PFSK-1 (cell line): ENCODE data around the gene ARHGAP9.

Source experiments
- FOXP2 ChIP-seq: optimal IDR thresholded peaks from 2 replicates; pipeline ENCODE3; 2011; ENCODE audit warnings: borderline replicate concordance, control low read depth, inconsistent platforms; ENCODE audit not compliant: insufficient read depth; ENCODE audit errors: extremely low read length, extremely low read depth
- POLR2AphosphoS5 ChIP-seq: IDR thresholded peaks from 2 replicates; pipeline ENCODE4 v1.6.1; 2012; ENCODE audit warnings: low read depth, mild to moderate bottlenecking, control low read depth, low read length, moderate library complexity
- SIN3A ChIP-seq: IDR thresholded peaks from 2 replicates; pipeline ENCODE4 v1.6.1; 2012; ENCODE audit warnings: mild to moderate bottlenecking, low read length, moderate library complexity, borderline replicate concordance; ENCODE audit not compliant: insufficient read depth
- TAF1 ChIP-seq: IDR thresholded peaks from 2 replicates; pipeline ENCODE4 v1.6.1; 2012; ENCODE audit warnings: low read length, control low read depth, borderline replicate concordance; ENCODE audit not compliant: insufficient read depth
- TF ChIP-seq, protein P1 (sequence below), 2 experiments: IDR thresholded peaks; 2 replicates each; pipeline versions ENCODE4 v1.6.1 to v1.8.0; 2011 to 2012; ENCODE audit warnings: low read depth in 2 of 2, low read length in 2 of 2, control low read depth in 1 of 2, inconsistent platforms in 1 of 2, mild to moderate bottlenecking in 1 of 2, moderate library complexity in 1 of 2; ENCODE audit not compliant: insufficient read depth in 1 of 2

Gene ARHGAP9

GRCh38 chr12:57431654-57432188 lies 47.9 kb downstream of the ARHGAP9 start:
- TF ChIP-seq POLR2AphosphoS5: no peak
- TF ChIP-seq FOXP2: no peak
- no peak for TF ChIP-seq TAF1
- TF ChIP-seq, protein P1, sequence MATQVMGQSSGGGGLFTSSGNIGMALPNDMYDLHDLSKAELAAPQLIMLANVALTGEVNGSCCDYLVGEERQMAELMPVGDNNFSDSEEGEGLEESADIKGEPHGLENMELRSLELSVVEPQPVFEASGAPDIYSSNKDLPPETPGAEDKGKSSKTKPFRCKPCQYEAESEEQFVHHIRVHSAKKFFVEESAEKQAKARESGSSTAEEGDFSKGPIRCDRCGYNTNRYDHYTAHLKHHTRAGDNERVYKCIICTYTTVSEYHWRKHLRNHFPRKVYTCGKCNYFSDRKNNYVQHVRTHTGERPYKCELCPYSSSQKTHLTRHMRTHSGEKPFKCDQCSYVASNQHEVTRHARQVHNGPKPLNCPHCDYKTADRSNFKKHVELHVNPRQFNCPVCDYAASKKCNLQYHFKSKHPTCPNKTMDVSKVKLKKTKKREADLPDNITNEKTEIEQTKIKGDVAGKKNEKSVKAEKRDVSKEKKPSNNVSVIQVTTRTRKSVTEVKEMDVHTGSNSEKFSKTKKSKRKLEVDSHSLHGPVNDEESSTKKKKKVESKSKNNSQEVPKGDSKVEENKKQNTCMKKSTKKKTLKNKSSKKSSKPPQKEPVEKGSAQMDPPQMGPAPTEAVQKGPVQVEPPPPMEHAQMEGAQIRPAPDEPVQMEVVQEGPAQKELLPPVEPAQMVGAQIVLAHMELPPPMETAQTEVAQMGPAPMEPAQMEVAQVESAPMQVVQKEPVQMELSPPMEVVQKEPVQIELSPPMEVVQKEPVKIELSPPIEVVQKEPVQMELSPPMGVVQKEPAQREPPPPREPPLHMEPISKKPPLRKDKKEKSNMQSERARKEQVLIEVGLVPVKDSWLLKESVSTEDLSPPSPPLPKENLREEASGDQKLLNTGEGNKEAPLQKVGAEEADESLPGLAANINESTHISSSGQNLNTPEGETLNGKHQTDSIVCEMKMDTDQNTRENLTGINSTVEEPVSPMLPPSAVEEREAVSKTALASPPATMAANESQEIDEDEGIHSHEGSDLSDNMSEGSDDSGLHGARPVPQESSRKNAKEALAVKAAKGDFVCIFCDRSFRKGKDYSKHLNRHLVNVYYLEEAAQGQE (IDR thresholded peaks at IDR 0.05; ENCODE audit: insufficient read depth in 1 of 2, low read depth in 2 of 2, low read length in 2 of 2): no peak
- no peak for TF ChIP-seq SIN3A

DNA sequence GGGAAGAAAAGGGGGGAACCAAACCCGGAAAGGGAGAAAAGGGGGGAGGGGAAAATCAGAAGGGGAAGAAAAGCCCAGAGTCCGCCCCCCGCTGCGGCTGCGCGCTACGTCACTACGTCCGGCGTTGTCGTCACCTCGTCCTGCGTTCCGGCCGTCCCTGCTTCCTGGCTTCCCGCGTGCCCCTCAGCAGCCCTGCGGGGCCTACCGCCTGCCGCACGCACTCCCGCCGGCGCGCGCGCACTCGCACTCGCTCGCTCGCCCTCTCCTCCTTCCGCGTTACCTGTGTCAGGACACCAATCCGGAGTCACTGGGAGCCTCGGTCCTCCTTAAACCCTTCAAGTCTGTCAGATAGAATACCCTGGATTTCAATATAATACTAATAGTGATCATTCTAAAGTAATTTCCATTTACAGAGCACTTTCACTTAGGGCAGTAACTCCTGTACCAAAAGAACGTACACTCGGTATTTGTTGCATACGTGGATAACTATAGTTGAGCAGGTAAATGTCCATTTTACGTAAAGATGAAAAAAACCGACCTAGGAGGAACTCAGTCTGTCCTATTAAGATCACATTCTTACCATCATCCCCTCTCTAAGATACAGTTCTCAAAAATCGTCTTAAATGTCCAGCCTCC lies 48.6 kb downstream of the ARHGAP9 start, which contains the start of gene R3HDM2:
Gene R3HDM2 (minus strand): TSS at position 113 of the 636 bp plus-strand sequence. CDS start 120,615 bp downstream, outside the sequence.
- peak; percentile 86; the same call in 1 of the 2 replicates for TF ChIP-seq TAF1
- TF ChIP-seq, protein P1 (IDR thresholded peaks at IDR 0.05; ENCODE audit: insufficient read depth in 1 of 2, low read depth in 2 of 2, low read length in 2 of 2): 0 out of 4 replicates have a peak, but pooled peaks of 1 of the 2 experiments have one; percentile 24
- TF ChIP-seq SIN3A: no peak
- TF ChIP-seq POLR2AphosphoS5: peak; percentile 96
- TF ChIP-seq FOXP2: peak; percentile 96

DNA sequence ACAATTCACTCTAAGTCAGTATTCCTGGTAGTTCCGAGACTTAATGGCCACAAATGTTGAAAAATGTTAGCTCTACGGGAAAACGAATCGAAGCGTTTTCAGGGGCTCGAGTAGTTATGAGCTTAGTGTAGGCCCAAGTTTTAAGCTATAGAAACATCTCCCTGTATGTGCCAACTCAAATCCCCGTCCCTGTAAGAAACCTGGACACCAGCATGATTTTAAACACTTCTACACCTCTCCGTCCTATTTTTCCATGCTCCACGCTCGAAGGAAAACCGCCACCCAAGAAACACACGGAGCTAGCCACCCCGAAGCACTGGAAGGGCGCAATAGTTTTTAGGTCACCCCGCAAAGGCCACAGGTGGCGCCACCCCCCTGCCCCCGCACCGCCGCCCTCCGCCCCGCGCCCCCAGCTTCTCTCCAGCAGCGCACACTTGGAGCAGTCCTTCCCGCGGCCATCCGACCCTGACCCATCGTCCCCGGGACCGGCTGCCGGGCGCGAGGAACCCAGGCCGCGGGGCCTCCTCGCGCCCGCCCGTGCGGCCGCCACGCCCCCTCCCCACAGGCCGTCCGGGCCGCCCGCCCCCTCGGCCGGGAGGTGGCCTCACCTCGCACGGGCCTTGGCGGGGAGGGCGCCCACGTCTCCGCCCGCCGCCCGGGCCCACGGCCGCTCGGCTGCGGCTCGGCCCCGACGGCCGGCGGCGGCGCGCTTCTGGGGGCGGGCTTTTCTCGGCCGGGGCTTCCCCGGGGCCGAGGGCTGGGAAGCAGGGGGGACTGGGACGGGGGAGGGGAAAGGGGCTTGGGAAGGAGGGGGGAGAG lies 49.3 kb downstream of the ARHGAP9 start:
- TF ChIP-seq TAF1 (no peak), FOXP2 (no peak), SIN3A (0 out of 2 replicates have a peak, but pooled peaks have one; percentile 32), POLR2AphosphoS5 (no peak)
- TF ChIP-seq, protein P1 (IDR thresholded peaks at IDR 0.05; ENCODE audit: insufficient read depth in 1 of 2, low read depth in 2 of 2, low read length in 2 of 2): no peak

GRCh38 chr12:57429473-57430111 lies 50.1 kb downstream of the ARHGAP9 start:
- TF ChIP-seq TAF1 (no peak), POLR2AphosphoS5 (no peak), FOXP2 (no peak), SIN3A (no peak)
- TF ChIP-seq, protein P1 (IDR thresholded peaks at IDR 0.05; ENCODE audit: insufficient read depth in 1 of 2, low read depth in 2 of 2, low read length in 2 of 2): no peak
